ENCODE measurements around the gene PALB2. TPM values are rescaled to one million over a fixed set of nuclear protein-coding genes. Genes with fewer than 3 reads are reported as not detected.

The PALB2 gene
- polyA plus RNA-seq, 2 of the 4 experiments (the other 2 are of a cell fraction), result 13.9 to 17.4 TPM

- Histone ChIP-seq H3K27ac (peak within 1 kb of the TSS; percentile 86 to 95), H3K4me1 (peaks cover 24% of the 10 kb centered on the region), H3K4me2 (peak within 1 kb of the TSS; percentile 91), H3K4me3 (peak within 1 kb of the TSS; percentile 88), H3K9me3 (no peaks in the 10 kb centered on the region)
- WGBS (ENCODE audit: missing lambda C conversion rate), result 7% methylated on average over 13 of the region's 65 CpGs
- ChIA-PET POLR2A (interaction anchor here (0.5 to 1.2 kb wide), 8 partner anchors 12 to 165 kb away, joined by 3 to 12 read pairs (median 4); partner anchors contain the start of gene GGA2), CTCF (interaction anchor here (0.6 to 2.5 kb wide), 20 partner anchors 8 to 579 kb away, joined by 3 to 20 read pairs (median 4); partner anchors contain the start of genes COG7 and GGA2)
- ATAC-seq (peak; percentile 97 to 98), DNase-seq (ENCODE audit: low read depth in 1 of 2, low spot score in 1 of 2) (peak; percentile 92 to 98), FAIRE-seq (no peak)
- TF ChIP-seq FOXS1 (CRISPR knock-in tag; IDR thresholded peaks at IDR 0.05) (no peak), RNF2 (IDR thresholded peaks at IDR 0.05; ENCODE audit: borderline replicate concordance, low read depth) (no peak), TFCP2L1 (CRISPR knock-in tag; IDR thresholded peaks at IDR 0.05) (no peak), MAX (IDR thresholded peaks at IDR 0.05) (peak; percentile 99), MYC (IDR thresholded peaks at IDR 0.05; ENCODE audit: borderline replicate concordance, low read length) (peak; percentile 99), BHLHE40 (IDR thresholded peaks at IDR 0.05; ENCODE audit: low read depth, low read length) (no peak), JUN (IDR thresholded peaks at IDR 0.05) (peak; percentile 82 to 84; a peak in 4 of 5 replicates), RAD21 (conservative IDR thresholded peaks at IDR 0.05 in 1 of 2, IDR thresholded peaks at IDR 0.05 in 1 of 2) (peak; percentile 29 to 46; a peak in 3 of 5 replicates), CHD4 (IDR thresholded peaks at IDR 0.05; ENCODE audit: borderline replicate concordance) (peak; percentile 98; the same call in 1 of the 2 replicates), USF2 (IDR thresholded peaks at IDR 0.05) (peak; percentile 91), CEBPB (IDR thresholded peaks at IDR 0.05) (0 out of 4 replicates have a peak, but pooled peaks of 1 of the 2 experiments have one; percentile 12), EHF (CRISPR knock-in tag; IDR thresholded peaks at IDR 0.05) (0 out of 2 replicates have a peak, but pooled peaks have one; percentile 33), MAZ (IDR thresholded peaks at IDR 0.05; ENCODE audit: borderline replicate concordance, low read depth, low read length) (peak; percentile 82; the same call in 1 of the 2 replicates), RFX5 (IDR thresholded peaks at IDR 0.05) (peak; percentile 53), CBX8 (IDR thresholded peaks at IDR 0.05) (no peak), SREBF2 (IDR thresholded peaks at IDR 0.05) (no peak), E2F6 (IDR thresholded peaks at IDR 0.05; ENCODE audit: borderline replicate concordance, low read depth) (peak; percentile 35; the same call in 1 of the 2 replicates), CBX2 (IDR thresholded peaks at IDR 0.05; ENCODE audit: borderline replicate concordance, low read depth) (no peak), KDM5A (IDR thresholded peaks at IDR 0.05) (peak; percentile 59), TP53 (CRISPR knock-in tag; IDR thresholded peaks at IDR 0.05) (peak; percentile 81; the same call in 1 of the 2 replicates), POLR2AphosphoS2 (conservative IDR thresholded peaks at IDR 0.05; ENCODE audit: low read length) (no peak), PBX3 (IDR thresholded peaks at IDR 0.05) (peak; percentile 91), PHF8 (IDR thresholded peaks at IDR 0.05; ENCODE audit: borderline replicate concordance, low read depth) (peak; percentile 99), FOSB (CRISPR knock-in tag; IDR thresholded peaks at IDR 0.05) (peak; percentile 66), KDM1A (IDR thresholded peaks at IDR 0.05; ENCODE audit: low read depth) (peak; percentile 99)
- TF ChIP-seq, protein P1, sequence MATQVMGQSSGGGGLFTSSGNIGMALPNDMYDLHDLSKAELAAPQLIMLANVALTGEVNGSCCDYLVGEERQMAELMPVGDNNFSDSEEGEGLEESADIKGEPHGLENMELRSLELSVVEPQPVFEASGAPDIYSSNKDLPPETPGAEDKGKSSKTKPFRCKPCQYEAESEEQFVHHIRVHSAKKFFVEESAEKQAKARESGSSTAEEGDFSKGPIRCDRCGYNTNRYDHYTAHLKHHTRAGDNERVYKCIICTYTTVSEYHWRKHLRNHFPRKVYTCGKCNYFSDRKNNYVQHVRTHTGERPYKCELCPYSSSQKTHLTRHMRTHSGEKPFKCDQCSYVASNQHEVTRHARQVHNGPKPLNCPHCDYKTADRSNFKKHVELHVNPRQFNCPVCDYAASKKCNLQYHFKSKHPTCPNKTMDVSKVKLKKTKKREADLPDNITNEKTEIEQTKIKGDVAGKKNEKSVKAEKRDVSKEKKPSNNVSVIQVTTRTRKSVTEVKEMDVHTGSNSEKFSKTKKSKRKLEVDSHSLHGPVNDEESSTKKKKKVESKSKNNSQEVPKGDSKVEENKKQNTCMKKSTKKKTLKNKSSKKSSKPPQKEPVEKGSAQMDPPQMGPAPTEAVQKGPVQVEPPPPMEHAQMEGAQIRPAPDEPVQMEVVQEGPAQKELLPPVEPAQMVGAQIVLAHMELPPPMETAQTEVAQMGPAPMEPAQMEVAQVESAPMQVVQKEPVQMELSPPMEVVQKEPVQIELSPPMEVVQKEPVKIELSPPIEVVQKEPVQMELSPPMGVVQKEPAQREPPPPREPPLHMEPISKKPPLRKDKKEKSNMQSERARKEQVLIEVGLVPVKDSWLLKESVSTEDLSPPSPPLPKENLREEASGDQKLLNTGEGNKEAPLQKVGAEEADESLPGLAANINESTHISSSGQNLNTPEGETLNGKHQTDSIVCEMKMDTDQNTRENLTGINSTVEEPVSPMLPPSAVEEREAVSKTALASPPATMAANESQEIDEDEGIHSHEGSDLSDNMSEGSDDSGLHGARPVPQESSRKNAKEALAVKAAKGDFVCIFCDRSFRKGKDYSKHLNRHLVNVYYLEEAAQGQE (IDR thresholded peaks at IDR 0.05), result no peak
- TF ChIP-seq, protein P2, sequence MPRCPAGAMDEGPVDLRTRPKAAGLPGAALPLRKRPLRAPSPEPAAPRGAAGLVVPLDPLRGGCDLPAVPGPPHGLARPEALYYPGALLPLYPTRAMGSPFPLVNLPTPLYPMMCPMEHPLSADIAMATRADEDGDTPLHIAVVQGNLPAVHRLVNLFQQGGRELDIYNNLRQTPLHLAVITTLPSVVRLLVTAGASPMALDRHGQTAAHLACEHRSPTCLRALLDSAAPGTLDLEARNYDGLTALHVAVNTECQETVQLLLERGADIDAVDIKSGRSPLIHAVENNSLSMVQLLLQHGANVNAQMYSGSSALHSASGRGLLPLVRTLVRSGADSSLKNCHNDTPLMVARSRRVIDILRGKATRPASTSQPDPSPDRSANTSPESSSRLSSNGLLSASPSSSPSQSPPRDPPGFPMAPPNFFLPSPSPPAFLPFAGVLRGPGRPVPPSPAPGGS (IDR thresholded peaks at IDR 0.05), result peak; percentile 71; the same call in 1 of the 3 replicates
- TF ChIP-seq, protein P3, sequence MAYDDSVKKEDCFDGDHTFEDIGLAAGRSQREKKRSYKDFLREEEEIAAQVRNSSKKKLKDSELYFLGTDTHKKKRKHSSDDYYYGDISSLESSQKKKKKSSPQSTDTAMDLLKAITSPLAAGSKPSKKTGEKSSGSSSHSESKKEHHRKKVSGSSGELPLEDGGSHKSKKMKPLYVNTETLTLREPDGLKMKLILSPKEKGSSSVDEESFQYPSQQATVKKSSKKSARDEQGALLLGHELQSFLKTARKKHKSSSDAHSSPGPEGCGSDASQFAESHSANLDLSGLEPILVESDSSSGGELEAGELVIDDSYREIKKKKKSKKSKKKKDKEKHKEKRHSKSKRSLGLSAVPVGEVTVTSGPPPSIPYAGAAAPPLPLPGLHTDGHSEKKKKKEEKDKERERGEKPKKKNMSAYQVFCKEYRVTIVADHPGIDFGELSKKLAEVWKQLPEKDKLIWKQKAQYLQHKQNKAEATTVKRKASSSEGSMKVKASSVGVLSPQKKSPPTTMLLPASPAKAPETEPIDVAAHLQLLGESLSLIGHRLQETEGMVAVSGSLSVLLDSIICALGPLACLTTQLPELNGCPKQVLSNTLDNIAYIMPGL (CRISPR knock-in tag; IDR thresholded peaks at IDR 0.05; ENCODE audit: borderline replicate concordance), result peak; percentile 80; the same call in 1 of the 2 replicates
Observed at GRCh38 chr16:23556881-23557778, 84.0 kb downstream of the PALB2 start, which contains the start of the genes EARS2 and UBFD1. EARS2 (minus strand) TSS chr16:23557350; CDS start chr16:23557343, 7 bp downstream. UBFD1 (plus strand) TSS chr16:23557727; CDS start chr16:23557743, 16 bp downstream.

All from A549 (cell line).